Measurements from ENCODE around the gene KIF26A. TPM values are rescaled to one million over a fixed set of nuclear protein-coding genes. Genes with fewer than 3 reads are reported as not detected.

The KIF26A gene
- total RNA-seq = 1 to 10 TPM; 3.3 to 6.2 (median 4.9) TPM

DNA sequence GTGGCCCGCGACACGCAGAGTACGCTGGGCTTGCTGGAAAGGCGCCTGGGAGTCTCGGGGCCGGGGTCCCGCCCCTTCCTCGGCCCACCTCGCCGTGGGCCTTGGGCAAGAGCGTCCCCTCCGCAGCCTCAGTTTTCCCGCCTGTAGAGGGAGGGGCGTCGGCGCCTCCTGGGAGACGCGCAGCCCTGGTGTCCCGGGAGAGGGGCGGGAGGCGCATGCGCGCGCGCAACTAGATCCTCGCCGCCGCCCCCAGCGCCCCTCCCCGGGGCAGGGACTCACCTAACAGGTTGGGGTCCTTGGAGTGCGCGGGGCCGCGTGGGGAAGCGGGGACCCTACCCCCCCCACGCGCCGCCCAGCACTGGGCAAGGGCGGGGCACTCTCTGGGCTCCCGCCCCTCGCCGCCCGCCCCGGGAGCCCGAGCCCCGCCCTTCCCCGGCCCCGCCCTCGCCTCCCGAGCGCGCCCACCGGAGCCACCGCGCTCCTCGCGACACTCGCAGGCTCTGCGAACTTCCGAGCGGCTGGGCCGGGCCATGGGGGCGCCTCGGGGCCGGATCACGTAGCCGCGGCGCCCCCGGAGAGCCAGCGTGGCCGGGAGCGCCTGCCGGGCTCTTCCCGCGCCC is at the start of gene KIF26A:
KIF26A (plus strand) TSS at position 490 of the 620 bp plus-strand sequence. CDS start 136 bp downstream, outside the sequence.
- Histone ChIP-seq H3K9me3 (no peaks in the 10 kb centered on the region), H3K4me3 (replicated peaks in 1 of 3) (peak within 1 kb of the TSS in 1 of 3 donors; percentile 38), H3K4me1 (peaks cover 18 to 39% of the 10 kb centered on the region in 2 donors), H3K36me3 (no peaks in the 10 kb centered on the region), H3K27ac (peak within 1 kb of the TSS in 2 of 3 donors; percentile 5 to 25), H3K27me3 (peaks cover 17% of the 10 kb centered on the region)
- no peak for DNase-seq
- WGBS, 2 donors = 0% methylated on average over 3 of the region's 77 CpGs; no CpG with 5 or more reads in 1 of the 2 donors
- TF ChIP-seq POLR2A (IDR thresholded peaks at IDR 0.05) = no peak
- TF ChIP-seq, protein P1, sequence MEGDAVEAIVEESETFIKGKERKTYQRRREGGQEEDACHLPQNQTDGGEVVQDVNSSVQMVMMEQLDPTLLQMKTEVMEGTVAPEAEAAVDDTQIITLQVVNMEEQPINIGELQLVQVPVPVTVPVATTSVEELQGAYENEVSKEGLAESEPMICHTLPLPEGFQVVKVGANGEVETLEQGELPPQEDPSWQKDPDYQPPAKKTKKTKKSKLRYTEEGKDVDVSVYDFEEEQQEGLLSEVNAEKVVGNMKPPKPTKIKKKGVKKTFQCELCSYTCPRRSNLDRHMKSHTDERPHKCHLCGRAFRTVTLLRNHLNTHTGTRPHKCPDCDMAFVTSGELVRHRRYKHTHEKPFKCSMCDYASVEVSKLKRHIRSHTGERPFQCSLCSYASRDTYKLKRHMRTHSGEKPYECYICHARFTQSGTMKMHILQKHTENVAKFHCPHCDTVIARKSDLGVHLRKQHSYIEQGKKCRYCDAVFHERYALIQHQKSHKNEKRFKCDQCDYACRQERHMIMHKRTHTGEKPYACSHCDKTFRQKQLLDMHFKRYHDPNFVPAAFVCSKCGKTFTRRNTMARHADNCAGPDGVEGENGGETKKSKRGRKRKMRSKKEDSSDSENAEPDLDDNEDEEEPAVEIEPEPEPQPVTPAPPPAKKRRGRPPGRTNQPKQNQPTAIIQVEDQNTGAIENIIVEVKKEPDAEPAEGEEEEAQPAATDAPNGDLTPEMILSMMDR (IDR thresholded peaks at IDR 0.05) = no peak
- intact Hi-C loops (cut with DNase I) = loop anchor here (5.0 kb wide), 1 partner anchor 504 kb away; no protein-coding TSS in a partner anchor

DNA sequence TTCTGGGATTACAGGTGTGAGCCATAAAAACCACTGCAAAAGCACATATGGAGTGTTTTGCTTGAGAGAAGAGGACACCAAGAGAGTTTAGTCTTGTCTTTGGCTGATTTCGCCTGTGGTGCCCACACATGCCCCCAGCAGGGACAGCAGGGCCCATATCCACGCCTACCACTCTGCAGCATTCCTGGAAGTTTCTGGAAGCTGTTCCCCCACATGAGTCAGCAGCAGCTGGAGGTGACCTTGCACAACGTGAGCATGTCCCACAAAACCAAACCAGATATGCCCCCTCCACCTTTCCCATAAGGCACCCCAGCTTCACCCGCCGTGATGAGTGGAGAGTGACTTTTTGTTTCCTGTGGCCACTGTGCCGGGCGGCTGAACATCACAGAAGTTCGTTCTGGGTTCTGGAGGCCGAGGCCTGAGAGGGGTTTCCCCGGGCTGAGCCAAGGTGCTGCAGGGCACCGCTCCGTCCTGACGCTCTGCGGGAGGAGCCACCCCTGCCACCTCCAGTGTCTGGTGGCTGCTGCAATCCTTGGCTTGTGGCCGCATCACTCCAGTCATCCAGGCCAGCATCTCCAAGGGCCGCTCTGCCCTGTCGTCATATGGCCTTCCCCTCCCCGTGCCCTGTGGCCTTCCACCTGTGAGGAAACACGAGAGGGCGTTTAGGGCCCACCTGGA is 48.2 kb upstream of the KIF26A start:
- Histone ChIP-seq H3K9me3 (no peaks in the 10 kb centered on the region), H3K4me1 (peaks cover 4 to 19% of the 10 kb centered on the region in 2 donors), H3K27ac (no peak overlapping the region), H3K4me3 (replicated peaks in 1 of 3) (no peak overlapping the region), H3K36me3 (no peaks in the 10 kb centered on the region), H3K27me3 (no peaks in the 10 kb centered on the region)
- WGBS, 2 donors = 92 to 94% methylated on average over 19 of the region's 20 CpGs
- no peak for DNase-seq
- no peak for TF ChIP-seq POLR2A (IDR thresholded peaks at IDR 0.05)
- TF ChIP-seq, protein P1 (IDR thresholded peaks at IDR 0.05) = no peak
- intact Hi-C loops (cut with DNase I) = no loop called here

DNA sequence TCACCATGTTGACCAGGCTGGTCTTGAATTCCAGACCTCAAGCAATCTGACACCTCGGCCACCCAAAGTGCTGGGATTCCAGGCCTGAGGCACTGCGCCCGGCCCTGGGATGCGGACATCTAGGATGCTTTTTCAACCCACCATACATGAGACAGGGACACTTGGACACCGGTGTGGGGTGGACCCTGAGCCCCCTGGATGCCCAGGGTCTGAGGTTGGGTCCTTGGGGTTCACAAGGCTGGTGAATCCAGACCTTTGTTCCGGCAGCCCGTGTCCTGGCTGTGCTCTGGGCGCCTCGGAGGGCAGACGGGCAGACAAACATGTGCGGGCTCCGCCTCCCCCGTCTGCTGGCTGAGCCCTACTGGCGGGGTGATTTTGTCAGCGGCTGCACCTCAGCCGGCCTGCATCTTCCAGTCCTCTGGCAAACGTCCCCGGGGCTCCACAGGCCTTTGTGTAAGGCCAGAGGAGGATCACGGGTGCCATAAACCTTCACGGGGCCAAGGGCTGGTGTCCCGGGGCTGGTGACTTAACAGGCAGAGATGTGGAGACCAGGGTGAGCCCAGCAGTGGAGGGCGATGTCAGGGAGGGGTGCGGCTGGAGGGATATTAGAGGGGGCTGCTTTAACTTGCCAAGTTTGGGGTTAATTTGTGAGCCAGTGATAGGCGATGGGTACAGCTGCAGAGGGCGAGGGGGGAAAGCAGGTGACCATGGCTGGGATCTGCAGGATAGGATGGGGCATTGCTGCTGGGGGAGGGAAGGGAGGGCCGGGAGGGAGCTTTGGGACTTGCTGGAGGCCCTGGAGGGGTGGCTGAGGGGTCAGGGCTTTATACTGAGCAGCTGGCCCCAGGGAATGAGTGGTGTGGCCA is 47.1 kb upstream of the KIF26A start:
- Histone ChIP-seq H3K4me3 (replicated peaks in 1 of 3) (no peak overlapping the region), H3K27ac (no peak overlapping the region), H3K36me3 (no peaks in the 10 kb centered on the region), H3K9me3 (no peaks in the 10 kb centered on the region), H3K27me3 (no peaks in the 10 kb centered on the region), H3K4me1 (peaks cover 4 to 11% of the 10 kb centered on the region in 2 donors)
- TF ChIP-seq, protein P1 (IDR thresholded peaks at IDR 0.05) = no peak
- no peak for TF ChIP-seq POLR2A (IDR thresholded peaks at IDR 0.05)
- intact Hi-C loops (cut with DNase I) = no loop called here
- WGBS, 2 donors = 72 to 84% methylated on average over 16 of the region's 26 CpGs
- DNase-seq = no peak

DNA sequence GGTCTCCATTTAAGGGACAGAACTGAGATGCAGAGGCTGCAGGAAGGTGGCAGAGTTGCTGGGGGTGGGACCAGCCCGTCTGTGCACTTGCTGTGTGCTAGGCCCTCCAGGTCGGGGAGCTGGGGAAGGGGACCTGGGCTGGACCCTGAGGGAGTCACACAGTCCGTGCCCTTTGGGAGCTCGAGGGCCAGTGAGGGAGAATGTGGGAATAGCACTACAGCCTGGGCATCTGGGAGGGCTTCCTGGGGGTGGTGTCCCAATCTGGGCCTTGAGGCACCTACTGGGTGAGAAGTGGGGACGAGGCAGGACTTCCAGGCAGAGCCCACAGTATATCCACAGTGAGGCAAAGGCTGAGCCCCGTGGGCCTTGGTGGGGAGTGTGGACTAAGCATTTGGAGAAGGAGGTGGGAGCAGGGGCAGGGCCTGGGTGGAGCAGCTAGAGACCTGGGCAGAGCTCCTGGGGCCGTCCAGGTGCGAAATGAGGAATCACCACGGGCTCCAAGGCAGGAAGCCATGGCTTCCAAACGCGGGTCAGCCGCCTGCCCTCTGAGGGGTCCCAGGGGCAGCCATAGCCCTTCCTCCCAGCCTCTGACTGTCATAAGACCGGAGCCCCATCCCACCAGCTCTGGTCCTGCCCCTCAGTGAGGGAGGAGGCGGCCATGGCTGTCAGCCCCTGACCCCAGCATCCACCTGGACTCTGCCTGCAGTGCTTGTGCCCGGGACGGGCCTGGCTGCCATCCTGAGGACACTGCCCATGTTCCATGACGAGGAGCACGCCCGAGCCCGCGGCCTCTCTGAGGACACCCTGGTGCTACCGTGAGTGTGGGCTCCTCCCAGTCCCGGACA is 46.2 kb upstream of the KIF26A start:
- intact Hi-C loops (cut with DNase I) = no loop called here
- no peaks in the 10 kb centered on the region for H3K27me3 ChIP-seq

More for the DNA sequence above, 46.2 kb upstream of the KIF26A start:
- H3K4me3 ChIP-seq (replicated peaks in 1 of 3) = no peak overlapping the region
- DNase-seq = no peak
- H3K9me3 ChIP-seq = no peaks in the 10 kb centered on the region
- TF ChIP-seq, protein P1 (IDR thresholded peaks at IDR 0.05) = no peak
- TF ChIP-seq POLR2A (IDR thresholded peaks at IDR 0.05) = no peak
- H3K4me1 ChIP-seq = peaks cover 4 to 7% of the 10 kb centered on the region in 2 donors
- WGBS, 2 donors = 79 to 86% methylated on average over 6 to 14 of the region's 23 CpGs
- no peak overlapping the region for H3K27ac ChIP-seq
- no peaks in the 10 kb centered on the region for H3K36me3 ChIP-seq
